Cortex of kidney (tissue), 1 donor: ENCODE results near the gene SCAF8.
"Not testable (repeated sequence)": the region's sequence is repeated elsewhere in the genome, so short reads cannot be mapped to it uniquely, and the experiment has no call there.

Experiments used
- DNase-seq: peaks from one replicate; lab custom pipeline; 2025; lab: John Stamatoyannopoulos, UW

Gene SCAF8

DNA sequence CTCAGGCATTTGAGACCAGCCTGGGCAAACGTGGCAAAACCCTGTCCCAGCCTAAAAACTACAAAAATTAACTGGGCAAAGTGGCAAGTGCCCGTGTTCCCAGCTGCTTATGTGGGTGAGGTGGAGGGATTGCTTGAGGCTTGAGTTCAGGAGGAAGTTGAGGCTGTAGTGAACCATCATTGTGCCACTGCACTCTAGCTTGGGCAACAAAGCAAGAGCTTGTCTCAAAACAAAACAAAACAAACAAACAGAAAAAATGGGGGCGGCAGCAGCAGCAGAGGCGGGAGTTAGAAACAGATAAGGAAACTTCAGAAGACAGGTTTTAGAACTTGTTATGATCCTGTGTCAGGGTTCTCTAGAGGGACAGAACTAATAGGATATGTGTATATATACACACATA is 49.0 kb downstream of the SCAF8 start:
- DNase-seq = no peak

DNA sequence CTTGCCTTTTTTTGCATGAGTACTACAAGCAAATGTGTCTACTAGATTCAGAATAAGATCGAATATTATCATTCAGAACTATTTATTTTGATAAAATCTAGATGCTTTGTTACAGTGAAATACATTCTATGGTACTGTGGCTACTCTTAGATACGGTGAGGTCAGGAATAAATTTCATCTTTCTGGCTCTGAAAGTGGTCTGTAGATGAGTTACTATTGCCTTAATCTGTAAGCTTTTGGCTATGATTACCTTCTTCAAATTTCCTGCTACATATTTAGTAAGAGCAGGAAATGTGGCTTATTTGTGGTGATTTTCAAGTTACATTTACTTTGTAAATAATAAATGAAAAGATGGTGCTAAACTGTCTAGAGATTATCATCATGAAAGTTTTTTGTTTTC is 50.0 kb downstream of the SCAF8 start:
- DNase-seq = no peak

DNA sequence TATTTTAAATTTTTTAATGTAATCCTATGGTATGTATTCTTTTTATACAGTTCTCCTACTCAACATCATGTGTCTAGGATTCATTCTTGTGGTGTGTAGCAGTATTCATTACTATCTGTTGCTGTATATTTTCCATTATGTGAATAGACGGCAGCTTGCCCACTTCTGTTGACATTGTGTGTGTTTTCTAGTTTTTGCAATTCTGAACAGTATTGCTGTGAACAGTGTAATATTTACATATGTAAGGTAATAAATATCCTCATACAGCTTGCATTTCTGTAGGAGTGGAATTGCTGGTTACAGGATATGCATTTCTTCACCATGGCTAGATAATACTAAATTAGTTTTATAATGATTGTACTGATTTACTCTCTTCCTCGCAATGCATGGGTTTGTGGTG is 51.9 kb downstream of the SCAF8 start:
- DNase-seq = no peak

DNA sequence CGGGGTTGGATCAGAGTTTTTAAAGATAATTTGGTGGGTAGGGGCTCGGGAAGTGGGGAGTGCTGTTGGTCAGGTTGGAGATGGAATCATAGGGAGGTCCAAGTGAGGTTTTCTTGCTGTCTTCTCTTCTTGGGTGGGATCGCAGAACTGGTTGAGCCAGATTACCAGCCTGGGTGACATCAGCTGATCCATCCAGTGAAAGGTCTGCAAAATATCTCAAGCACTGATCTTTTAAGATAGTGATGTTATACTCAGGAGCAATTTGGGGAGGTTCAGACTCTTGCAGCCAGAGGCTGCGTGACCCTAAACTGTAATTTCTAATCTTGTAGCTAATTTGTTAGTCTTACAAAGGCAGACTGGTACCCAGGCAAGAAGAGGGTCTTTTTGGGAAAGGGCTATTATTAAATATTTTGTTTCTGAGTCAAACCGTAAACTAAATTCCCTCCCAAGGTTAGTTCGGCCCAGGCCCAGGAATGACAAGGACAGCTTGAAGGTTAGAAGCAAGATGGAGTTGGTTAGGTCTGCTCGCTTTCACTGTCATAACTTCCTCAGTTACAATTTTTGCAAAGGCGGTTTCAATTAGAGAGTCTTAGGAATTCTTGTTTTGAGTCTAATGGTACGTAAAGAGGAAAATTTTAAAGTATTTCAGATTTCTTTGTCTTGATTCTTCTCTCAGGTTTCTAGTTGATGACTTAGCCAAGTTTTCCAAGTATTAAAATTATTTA is 53.1 kb downstream of the SCAF8 start:
- no peak for DNase-seq

DNA sequence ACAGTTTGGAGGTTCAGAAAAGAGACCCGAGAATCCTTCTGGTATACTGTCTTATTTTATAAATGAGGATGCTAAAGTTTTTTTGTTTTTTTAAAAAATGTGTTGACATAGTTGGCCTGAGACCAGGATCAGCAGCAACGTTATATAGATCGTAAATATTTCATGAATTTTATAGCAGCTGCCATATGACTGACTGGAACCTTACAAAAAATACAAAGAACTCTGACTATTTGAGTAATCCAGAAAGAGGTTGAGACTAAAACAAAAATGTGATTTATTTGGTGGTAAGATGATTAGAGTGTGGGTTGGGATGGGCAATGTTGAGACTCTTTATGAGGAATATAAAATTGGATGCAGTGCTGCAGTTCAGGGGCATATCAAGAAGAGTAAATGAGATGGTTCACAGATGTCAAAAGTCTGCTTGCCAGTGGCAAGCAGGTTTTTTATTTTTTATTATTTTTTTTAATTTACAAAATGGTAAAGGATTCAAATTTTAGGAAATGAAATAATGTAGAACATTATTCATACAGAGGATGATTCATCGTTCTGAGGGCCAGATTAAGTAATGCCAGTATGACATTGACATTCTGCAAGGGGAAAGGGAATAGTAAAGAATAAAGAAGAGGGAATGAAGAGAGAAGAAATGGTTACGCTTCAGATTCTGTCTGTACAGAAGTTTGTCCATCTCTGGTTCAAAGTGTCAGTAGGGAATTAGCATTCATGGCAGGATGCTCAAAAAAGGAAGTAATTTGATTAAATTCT is 58.5 kb downstream of the SCAF8 start:
- DNase-seq = no peak

DNA sequence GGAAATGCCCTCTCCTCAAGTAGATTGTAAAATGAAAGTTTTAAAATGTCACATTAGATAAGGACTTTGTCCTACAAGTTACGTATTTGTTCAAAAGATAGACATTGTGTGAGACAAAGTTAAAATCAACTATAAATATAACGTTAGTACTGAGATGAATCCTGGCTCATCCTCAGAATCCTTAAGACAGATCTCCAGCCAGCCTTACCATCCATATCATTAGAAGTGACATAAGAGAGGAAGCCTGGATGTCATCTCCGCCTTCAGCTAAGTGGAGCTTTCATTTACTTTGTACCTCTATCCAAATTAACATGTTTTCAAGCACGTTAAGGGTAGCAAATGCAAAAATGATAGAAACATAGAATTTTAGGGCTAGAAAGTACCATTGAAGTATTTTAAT is 59.1 kb downstream of the SCAF8 start:
- DNase-seq = no peak

DNA sequence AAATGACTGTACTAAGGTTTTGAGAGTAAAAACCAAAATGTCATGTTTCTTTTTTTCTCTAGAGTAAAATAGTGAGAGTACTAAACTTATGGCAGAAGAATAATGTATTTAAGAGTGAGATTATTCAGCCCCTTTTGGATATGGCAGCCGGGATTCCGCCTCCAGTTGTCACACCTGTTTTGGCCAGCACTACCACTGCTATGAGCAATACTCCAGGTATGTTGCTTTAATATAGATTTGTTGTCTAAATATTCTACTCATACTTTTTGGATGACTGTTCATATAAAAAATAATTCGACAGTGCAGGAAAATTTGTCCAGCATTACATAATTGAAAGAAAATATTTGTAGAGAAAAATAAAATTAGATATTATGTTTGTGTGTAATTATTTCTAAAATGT is 59.5 kb downstream of the SCAF8 start:
- DNase-seq = no peak

DNA sequence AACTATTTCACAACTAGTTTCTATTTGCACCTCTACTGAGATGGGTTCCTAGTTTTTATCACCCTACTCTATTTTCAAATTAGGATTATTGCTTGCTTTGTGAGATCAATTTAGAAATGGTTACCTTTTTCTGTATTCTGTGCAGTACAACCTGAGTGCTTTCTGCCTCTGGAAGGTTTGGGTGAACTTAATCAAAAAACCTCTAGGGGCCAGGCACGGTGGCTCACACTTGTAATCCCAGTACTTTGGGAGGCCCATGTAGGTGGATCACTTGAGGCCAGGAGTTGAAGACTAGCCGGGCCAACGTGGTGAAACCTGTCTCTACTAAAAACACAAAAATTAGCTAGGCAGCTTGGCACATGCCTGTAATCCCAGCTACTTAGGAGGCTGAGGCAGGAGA is 63.3 kb downstream of the SCAF8 start:
- no peak for DNase-seq

DNA sequence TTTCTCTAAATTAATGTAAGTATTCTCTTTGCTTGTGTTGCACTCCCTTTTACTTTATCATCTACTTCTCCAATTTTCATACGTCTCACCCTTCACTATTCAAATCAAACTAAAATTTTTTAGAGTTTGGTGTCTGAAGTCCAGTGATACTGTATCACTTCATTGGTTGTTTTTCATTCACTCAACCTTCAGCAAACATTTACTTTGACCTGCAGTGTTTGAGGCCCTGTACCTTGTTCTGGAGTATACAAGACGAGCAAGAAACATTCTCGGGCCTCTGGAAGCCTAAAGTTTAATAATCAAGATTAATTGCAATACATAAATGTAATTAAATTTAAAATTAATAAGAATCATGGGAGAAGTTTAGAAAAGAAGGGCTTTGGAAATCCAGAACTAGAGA is 64.6 kb downstream of the SCAF8 start:
- no peak for DNase-seq

DNA sequence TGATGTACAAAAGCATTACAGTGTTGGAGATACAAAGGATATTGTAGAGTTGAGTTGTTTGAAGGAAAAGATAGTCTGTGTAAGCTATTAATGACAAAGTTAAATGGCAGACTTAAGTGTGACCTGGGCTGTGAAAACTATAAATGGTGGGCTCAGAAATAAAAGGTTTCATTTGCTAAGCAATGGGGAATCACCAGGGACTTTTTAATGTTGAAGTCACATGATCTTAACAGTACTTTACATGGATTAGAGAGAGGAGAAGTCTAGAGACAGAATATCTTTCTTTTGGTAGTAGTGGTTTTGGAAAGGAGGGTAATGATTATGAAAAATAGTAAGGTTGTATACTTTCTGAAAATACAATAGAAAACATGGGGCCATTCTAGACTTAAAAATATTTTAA is 67.1 kb downstream of the SCAF8 start:
- DNase-seq = no peak

DNA sequence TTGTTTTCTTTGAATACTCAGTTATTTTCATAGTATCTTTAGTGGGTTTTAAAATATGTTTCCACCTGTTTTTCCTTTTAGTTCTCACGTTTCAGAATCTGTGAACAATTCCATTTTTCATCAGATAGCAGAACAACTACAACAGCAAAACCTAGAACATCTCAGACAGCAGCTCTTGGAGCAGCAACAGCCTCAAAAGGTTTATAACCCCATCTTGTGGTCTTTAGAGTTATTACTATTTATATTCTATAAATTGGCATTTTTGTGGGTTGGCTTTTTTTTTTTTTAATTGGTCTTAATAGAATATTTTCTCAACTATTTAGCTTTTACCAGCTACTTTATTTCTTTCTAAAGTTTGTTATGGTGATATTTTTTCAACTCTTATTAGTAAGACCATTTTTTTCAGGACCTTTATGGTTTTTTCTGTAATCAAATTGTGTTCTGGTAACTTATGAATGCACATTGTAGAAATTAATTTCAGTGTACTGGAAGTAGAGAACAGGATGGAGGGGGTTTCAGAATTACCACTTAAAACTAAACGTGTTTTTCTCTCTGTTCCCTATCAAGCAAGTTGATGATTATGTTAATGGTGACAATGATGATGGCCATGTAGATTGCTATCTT is 72.2 kb downstream of the SCAF8 start:
- DNase-seq = no peak

DNA sequence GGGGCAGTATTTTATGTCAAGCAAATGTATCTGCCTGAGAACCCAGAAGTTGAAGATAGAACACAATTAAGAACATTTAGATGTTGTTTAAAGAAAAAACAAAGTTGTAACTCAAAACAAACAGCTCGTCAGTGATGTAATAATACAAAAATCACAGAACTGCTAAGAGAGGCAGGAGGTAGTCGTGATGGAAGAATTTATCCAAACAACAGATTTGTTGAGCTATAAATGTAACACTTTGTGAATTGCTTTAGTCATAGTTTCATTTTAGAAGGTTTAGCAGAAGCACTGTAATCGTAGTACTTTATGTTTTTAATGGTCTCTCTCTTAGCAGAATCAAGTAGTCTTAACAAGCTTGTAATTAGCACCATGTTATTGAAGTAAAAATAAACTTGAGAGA is 73.6 kb downstream of the SCAF8 start:
- DNase-seq = no peak

DNA sequence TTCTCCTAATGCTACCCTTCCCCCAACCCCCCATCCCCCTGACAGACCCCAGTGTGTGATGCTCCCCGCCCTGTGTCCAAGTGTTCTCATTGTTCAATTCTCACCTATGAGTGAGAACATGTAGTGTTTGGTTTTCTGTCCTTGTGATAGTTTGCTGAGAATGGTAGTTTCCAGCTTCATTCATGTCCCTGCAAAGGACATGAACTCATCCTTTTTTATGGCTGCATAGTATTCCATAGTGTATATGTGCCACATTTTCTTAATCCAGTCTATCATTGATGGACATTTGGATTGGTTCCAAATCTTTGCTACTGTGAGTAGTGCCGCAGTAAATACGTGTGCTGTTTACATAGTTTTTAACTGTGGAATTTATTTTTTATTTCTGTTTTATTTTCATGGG is 78.4 kb downstream of the SCAF8 start:
- not testable (repeated sequence) for DNase-seq

DNA sequence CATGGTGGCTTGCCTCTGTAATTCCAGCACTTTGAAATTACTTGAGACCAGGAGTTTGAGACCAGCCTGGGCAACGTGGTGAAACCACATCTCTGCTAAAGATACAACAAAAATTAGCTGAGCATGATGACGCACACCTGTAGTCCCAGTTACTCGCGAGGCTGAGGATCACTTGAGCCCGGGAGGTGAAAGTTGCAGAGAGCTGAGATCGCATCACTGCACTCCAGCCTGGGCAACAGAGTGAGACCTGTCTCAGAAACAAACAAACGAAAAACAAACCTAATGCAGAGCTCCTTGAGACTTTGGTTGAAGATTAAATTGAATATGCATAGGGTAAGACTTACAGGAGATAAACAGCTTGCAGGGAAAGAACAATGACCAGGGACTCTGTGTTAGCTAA is 80.8 kb downstream of the SCAF8 start:
- no peak for DNase-seq

DNA sequence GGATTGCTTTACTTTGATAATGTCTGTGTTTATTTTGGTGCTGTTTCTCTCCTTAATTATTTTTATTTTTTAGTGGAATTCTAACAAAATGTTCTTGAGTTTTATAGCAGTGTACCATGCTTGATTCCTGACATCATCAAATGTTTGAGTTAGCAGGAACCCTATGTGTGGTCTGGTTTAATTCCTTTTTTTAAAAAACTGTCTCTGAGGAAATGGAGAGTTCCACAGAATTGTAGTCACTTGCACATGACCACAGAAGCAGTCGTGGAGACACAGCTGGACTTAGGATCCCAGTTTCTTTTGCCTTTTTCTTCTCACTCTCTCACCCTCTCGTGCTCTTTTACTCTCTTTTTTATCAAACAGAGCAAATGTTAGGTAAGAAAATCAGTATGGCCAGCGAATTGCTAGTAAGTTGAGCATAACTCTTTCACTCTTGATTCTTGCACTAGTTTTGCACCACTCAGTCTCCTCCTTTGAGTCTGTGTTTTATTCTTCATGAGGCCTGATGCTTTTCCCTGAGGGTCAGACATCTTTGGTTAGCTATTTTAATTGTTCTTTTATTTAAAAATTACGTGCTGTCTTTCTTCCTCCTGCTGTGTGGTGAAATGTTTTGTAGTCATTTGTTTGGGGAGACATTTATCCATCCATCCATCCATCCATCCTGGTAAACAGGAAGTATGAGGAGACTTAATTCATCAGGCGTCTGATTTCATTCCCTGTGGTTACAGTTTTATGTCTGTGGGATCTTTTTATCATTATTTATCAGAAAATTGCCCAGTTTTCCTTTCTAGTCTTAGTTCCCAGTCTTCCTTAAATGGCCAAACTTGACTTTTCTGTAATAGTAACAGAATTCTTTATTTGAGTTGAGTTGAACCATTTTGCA is 83.0 kb downstream of the SCAF8 start:
- DNase-seq = no peak

DNA sequence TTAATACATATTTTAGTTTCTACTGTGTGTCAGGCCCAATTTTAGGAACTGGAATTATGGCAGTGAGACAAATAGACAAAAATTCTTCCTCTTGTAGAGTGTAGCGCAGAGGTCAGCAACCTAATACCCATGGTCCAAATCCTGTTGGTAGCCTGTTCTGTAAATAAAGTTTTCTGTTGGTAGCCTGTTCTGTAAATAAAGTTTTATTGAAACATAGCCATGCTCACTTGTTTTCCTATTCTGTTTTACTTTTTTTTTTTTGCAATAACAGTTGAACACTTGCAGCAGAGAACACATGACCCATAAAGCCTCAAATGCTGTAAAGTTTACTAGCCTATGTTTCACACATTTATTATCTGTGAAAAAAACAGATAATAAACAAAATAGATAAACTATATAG is 87.9 kb downstream of the SCAF8 start:
- no peak for DNase-seq

DNA sequence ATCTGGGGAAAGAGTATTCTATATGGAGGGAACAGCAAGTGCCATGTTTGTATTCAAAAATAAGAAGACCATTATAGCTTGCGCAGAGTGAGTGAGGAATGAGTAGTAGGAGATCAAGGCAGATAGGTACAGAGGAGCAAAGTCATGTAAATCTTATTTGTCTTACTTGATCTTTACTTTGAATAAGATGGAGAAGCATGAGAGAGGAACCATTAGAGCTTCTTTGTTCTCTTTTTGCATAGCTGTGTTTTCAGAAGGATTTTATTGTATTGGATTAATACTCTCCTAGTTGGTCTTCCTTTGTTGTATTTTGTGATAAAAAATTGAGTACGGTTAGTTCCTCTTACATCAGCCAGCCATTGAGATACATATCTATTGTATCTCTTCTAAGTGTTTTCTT is 88.4 kb downstream of the SCAF8 start:
- no peak for DNase-seq

DNA sequence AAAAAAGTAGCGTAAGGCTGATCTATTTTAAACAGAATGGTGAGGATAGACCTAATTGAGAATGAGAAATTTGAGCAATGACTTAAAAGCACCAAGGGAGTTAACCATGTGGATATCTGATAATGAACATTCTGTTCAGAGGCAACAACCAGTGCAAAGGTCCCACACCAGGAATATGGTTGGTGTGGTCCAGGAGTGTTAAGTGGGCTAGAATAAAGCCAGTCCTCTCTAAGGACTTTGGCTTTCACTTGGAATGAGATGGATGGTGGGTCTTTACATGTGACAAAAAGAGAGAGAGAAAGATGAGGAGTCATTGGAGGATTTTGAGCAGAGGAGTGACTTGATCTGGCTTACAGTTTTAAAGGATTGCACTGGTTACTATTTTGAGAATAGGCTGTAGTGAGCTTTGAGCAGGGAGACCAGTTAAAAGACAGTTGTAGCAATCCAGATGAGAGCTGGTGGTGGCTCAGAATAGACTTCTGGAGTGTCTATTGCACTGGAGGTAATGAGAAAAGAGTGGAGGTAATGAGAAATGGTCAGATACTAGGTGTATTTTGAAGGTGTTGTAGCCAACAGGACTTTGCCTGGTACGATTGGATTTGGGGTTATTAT is 89.8 kb downstream of the SCAF8 start:
- no peak for DNase-seq

DNA sequence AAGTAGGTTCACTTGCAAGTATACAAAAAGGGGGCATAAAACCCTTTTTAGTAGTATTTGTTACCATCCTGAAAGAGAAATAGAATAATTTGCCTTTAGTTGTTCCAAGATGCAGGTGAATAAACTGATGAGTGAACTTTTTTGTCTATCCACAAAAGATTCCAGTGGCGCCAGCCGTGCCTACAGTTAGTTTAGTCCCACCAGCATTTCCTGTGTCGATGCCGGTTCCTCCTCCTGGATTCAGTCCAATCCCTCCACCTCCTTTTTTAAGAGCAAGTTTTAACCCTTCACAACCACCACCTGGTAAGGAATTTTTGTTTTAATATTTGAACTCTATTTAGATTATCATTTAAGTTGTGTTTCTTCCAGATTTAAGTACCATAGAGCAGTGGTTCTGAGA is 90.9 kb downstream of the SCAF8 start:
- no peak for DNase-seq

DNA sequence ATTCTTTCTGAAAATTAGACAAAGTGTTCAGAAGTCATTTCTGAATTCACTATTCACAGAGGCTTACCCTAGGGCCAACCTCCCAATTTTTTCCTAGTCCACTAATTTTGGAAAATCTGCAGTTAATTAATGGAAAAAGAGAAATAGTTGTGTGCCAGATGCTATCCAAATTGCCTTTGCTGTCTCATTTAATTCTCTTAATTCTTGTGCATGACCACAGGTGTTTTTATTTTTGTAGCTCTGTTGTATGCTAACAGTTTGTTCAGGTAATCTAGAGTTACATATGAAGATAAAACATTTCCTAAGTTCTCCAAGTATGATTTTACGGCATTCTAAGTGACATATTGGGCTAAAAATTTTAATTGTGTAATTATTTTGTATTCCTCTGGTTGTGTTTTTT is 96.8 kb downstream of the SCAF8 start:
- DNase-seq = no peak

DNA sequence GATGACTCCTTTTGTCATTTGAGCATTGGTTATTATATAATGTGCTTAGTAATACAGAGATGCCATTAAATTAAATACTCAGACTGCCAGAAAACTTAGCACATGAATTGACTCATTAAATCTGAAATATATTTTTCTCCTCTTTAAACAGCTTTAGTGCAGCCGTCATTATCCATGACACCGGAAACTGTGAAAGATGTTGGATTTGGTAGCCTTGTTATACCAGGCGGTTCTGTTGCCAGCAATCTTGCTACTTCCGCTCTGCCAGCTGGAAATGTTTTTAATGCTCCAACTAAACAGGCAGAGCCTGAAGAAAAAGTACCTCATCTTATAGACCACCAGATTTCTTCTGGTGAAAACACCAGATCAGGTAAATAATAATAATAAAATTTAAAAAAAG is 97.6 kb downstream of the SCAF8 start:
- no peak for DNase-seq

DNA sequence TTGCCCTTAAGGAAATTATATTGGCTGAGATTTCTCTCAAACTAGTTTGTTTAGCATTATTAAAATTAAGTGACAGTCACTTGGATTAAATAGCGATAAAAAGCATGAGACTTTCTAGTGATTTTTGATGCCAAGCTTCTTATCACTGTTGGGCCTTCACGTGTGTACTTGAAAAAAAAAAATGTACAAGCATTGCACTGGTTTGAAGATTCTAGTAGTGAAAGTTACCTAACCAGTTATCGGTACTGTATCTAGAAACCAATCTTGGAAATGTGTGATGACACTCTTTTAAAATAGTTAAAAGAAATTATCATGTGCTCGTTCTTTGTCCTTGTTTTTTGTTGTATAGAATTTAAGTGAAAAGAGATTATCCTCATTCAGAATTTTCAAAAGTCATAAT is 102.1 kb downstream of the SCAF8 start:
- DNase-seq = no peak
